Kidney epithelial cell (primary cell): ENCODE results near the gene GOSR2. TPM values are rescaled to one million over a fixed set of nuclear protein-coding genes. Genes with fewer than 3 reads are reported as not detected.

Experiments
- DNase-seq: peaks from one replicate; pipeline ENCODE4 v3.0.0-alpha.2; 2010; ENCODE audit warnings: low read depth
- H3K27me3 ChIP-seq: 2 replicates; pipeline ENCODE4 v1.6.0; 2011; ENCODE audit warnings: low read length; ENCODE audit not compliant: control insufficient read depth, insufficient read depth
- H3K36me3 ChIP-seq: 2 replicates; pipeline ENCODE4 v1.5.1; 2011; ENCODE audit warnings: low read length; ENCODE audit not compliant: control insufficient read depth, insufficient read depth
- H3K4me3 ChIP-seq: 2 replicates; pipeline ENCODE4 v1.5.1; 2011; ENCODE audit warnings: low read depth, mild to moderate bottlenecking, control low read depth, low read length
- CTCF ChIP-seq: IDR thresholded peaks from 2 replicates; pipeline ENCODE4 v1.5.1; 2011; ENCODE audit warnings: mild to moderate bottlenecking, moderate library complexity, low read length, control low read depth, inconsistent platforms; ENCODE audit not compliant: insufficient read depth, poor library complexity, severe bottlenecking
- total RNA-seq: library from RNA; depleted of rRNA; stranded (reverse); fragments of >200 nt; gene quantifications from 2 replicates; pipeline ENCODE4 v1.2.3, GENCODE V29; 2015

GOSR2 gene
- total RNA-seq, 1 donor from 2014 or later = 37.4 TPM

- DNase-seq = no peak
- peak overlapping the region; percentile 88 for H3K4me3 ChIP-seq
- TF ChIP-seq CTCF = no peak
- H3K27me3 ChIP-seq = no peaks in the 10 kb centered on the region
- H3K36me3 ChIP-seq = no peaks in the 10 kb centered on the region
Observed at GRCh38 chr17:46922487-46922803, 515 bp upstream of the GOSR2 start.

- H3K4me3 ChIP-seq = no peak overlapping the region
- no peaks in the 10 kb centered on the region for H3K27me3 ChIP-seq
- no peak for DNase-seq
- no peaks in the 10 kb centered on the region for H3K36me3 ChIP-seq
- TF ChIP-seq CTCF = no peak
Observed at GRCh38 chr17:46925185-46925868, 2.4 kb downstream of the GOSR2 start.

- no peak overlapping the region for H3K4me3 ChIP-seq
- H3K27me3 ChIP-seq = no peaks in the 10 kb centered on the region
- no peak for TF ChIP-seq CTCF
- H3K36me3 ChIP-seq = no peaks in the 10 kb centered on the region
- no peak for DNase-seq
Observed at GRCh38 chr17:46928467-46929261, 5.7 kb downstream of the GOSR2 start.

- DNase-seq = peak; percentile 63
- H3K4me3 ChIP-seq = no peak overlapping the region
- H3K36me3 ChIP-seq = no peaks in the 10 kb centered on the region
- H3K27me3 ChIP-seq = no peaks in the 10 kb centered on the region
- no peak for TF ChIP-seq CTCF
Observed at GRCh38 chr17:46929413-46929812, 6.5 kb downstream of the GOSR2 start.

- DNase-seq = no peak
- H3K27me3 ChIP-seq = no peaks in the 10 kb centered on the region
- no peak for TF ChIP-seq CTCF
- no peaks in the 10 kb centered on the region for H3K36me3 ChIP-seq
- no peak overlapping the region for H3K4me3 ChIP-seq
Observed at GRCh38 chr17:46930051-46930450, 7.1 kb downstream of the GOSR2 start.

- no peak for TF ChIP-seq CTCF
- Histone ChIP-seq H3K36me3 (peaks cover 3% of the 10 kb centered on the region), H3K4me3 (no peak overlapping the region), H3K27me3 (no peaks in the 10 kb centered on the region)
- no peak for DNase-seq
Observed at GRCh38 chr17:46931596-46931995, 8.6 kb downstream of the GOSR2 start.
